Epidermal melanocyte (primary cell): ENCODE data around the gene TEX11.

ENCODE experiments used
- DNase-seq: peaks from one replicate; pipeline ENCODE4 v3.0.0; 2011; ENCODE audit warnings: low spot score; ENCODE audit not compliant: insufficient read length

TEX11 gene

DNA sequence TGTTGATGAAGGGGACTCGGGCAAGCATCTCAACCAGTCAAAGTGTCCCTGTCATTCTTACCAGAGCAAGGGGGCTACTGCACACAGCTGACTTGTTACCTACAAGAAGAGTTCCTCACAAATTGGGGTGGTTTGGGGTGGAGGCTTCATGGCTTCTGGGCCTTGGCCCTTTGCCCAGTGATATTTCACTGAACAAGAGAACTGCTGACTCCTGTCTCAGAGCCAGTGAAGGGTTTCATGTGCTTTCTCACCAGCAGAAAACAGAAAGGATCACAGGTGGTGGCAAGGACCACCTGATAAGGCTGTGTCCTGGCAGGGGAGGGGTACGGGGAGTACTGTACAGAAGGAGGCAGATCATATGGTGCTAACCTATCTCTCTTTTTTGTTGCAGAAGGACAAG lies 410.4 kb downstream of the TEX11 start:
- no peak for DNase-seq

DNA sequence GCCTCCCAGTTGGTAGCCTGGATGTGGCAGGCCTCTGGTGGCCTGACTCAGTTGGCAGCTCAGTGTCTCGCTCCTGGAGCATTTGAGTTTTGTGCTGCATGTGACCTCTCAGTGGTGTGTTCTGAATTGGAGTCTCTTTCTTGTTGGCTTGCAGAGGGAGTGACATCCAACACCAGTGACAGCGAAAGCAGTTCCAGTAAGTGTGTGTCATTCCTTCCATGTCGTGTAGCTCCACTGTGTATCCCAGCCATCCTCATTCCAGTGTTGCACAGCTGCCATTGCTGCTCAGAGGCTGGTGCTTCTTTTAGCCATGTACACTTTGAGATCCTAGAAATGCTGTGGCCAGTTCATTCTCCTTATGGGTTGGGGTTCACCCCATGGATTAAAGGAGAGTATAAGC lies 411.5 kb downstream of the TEX11 start:
- DNase-seq, result no peak

DNA sequence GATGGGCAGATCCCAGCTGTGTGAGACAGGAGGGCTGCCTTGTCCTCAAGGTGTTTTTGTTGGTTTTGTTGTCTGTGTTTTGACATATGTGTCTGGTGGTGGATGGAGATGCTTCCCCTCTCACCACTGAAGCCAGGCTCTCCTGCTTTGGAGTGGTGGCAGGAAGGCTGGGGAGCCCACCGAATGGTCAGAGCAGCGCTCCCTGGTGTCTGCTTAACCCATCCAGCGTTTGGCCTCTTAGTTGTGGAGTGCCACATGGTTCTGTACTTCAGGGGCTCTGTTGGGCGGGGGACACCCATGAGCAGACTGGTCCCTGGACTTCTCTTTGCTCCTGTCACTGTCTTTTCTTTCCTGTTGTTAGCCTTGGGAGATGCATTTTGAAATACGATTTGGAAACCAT lies 412.0 kb downstream of the TEX11 start:
- no peak for DNase-seq

DNA sequence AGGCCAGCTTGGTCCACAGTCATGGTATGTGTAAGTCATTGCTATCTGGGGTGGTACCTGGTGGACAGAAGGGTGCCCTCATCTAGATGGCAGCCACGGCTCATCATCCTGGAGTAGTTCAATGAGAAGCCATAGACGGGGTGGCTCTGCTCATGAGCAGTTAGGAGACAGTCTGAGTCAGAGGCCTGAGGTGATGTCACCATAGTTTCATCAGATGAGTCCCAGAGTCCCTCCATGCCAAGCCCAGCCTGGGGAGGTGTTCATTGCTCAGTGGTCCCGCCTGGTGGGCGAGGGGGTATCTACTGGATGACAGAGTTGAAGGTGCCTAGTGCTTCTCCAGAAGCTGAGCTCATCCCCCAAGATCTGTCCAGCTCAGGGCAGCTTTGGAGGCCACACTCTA lies 414.1 kb downstream of the TEX11 start:
- no peak for DNase-seq

DNA sequence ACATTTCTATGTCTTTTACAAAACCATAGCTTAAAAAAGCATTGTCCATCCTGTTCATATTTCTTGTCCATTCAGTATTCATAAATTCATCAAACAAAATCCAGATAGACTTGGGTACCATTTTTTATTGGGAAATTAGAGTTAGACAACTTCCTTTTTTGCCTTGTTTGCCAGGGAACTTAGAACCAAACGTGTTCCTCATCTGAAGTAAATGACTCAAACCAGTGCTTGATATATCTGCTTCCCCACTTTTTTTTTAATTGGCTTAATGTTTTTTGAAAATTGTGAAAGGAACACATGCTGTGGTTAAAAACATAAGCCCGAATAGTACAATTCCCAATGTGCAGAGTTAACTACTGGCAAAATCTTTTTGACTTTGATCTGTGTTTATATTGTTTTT lies 419.7 kb downstream of the TEX11 start:
- DNase-seq, result no peak

DNA sequence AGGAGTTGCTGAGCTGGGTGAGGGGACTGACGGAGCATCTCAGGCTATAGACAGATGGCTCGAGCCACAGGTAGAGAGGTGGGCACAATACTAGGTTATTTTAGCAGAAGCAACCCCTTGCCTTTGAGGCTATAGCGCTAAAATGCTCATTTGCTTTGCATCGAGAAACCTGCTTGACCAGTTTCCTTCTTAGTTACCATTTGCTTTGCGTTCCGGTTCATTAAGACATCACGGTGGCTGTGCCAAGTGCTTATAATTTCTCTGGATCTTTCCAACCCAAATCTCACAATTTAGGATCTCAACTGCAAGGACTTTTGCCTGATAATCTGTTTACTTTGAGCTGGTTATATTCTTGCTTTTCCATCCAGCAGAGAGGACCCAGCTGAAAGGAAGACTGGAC lies 423.0 kb downstream of the TEX11 start:
- no peak for DNase-seq

DNA sequence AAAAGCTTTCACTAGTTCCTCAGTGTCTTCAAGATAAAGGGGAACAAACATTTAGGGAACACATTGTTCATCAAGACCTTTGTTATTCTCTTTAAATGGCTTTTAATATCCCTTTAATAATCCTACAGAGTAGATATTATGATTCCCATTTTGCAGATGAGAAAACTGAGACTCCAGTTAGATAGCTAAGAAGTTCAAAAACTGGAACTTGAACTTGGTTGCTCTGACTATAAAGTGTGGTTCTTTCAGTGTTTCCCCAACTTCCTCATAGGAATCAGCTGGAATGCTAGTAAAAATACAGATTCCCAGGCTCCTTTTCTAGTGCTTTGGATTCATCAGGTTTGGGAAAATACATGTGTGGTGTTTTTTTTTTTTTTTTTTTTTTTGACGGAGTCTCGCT lies 426.2 kb downstream of the TEX11 start:
- DNase-seq, result no peak

DNA sequence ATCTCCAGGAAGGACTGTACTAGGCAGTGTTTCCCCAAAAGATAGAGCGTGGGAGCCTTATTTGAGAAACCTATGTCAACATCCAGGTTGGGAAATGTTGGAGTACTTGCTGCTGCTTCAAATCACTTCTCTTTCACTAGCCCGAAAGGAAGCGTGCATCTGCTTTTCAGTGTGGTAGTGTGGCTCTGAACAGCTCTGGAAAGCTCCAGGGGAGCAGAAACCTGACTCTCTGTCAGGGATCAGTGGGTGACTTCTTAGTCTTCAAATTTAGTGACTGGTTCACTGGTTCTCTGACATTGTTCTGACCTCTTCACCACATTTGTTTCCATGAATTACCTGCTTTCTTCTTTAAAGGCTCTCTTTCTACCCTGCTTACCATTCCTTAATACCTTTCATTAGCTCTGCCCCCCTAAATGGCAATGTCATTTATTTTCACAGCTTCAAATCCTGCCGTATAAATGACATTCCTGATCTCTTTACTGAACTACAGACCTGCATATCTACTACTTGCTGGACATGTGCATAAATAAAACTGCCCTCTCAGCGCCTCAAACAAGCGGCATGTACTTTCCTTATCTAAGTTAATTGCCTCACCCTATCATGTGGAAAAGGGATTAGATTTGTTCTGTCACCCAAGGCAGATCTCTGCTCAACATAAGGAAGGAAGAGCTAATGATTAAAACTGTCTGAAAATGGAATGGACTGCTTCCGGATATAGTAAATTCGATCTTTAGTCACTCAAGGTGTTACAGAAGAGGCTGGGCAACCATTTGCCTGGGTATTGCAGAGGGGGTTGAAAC lies 426.8 kb downstream of the TEX11 start:
- DNase-seq, result no peak

DNA sequence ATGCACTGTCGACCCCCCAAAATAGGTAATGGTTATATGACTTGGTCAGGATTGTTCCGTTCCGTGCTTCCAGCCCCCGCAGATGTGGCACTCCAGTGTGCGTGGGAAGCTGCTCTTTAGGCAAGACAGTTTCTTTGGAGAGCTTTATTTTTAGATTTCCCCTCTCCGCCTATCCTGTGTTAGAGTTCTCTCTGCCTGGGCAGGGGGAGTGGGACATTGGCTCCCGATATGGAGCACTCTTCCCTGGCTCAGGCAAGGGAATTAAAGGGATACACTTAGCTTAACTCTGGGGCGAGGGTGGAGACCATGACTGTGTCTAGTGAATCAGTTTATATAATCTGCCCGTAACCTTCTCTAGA lies 427.9 kb downstream of the TEX11 start:
- no peak for DNase-seq

DNA sequence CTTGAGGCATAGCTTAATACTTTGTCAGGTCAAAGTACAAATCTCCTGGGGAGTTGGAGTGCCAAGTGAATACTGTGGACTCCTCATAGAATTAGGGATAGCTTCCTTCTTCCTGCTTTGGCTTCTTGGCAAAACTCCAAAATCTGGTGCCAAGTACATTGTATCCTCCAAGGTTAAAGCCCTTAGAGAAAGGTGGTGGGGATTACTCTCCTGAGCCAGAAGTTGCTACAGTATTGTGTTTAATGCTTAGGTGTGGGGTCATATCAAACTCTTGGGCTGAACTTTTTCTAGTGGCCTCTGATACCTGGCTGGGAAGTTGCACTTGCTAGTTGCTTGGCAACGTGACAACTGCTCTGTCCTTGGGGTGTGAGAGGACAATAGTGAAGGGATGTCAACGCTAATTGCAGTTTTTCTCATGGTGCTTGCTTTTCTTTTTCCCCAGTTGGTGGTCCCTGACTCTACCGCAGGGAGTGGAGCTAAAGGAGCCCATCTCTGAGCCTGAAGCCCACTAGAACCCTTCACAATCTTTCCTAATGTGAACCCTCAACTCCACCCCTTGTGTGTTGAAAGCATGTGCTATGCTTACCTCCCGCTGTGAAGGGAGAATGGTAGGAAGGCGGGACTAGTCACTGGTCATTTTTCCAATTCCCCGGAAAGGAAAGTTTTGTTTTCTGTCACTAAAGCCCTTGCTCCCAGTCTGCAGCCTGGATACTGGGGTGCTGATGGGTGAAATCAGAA lies 428.4 kb downstream of the TEX11 start:
- no peak for DNase-seq

DNA sequence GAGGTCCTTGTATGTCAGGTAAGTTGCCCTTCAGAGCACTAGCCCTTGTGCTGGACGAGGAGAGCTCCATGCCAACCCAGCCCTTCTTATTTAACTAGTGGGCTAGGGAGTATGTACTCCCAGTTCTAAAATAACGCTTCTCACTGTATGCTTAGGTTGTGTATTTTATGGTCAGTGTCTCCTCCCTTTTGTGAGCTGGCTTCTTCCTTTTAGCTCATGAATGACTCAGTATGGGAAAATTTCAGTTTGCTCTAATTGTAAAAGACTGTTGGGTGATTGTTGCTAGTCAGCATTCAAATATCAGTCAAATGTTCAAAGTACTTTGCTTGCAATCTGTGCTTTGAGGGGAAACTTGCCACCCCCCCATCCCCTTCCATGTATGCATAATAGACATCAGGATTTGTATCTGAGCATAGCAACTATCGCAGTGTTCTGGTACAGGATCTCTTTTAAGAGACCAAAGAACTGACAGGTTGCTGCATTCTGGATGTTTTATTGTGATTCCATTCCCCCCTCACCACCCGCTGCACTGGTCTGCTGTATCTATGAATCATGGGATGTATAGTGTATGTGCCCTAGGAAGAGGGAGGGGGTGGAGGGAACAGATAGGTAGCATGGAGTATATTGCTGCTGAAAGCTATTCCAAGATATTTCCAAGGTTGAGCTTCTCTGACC lies 429.1 kb downstream of the TEX11 start:
- DNase-seq, result no peak
